Loucy (cell line): Measurements from ENCODE around the gene PIK3R5.

ENCODE experiments used
- H2AFZ ChIP-seq: fragments of 200-600 bp; sonication (generic); 2 replicates; pipeline ENCODE4 v1.6.0; 2016; ENCODE audit warnings: antibody characterized with exemption, mild to moderate bottlenecking, low read length, moderate library complexity
- H3F3A ChIP-seq: fragments of 200-600 bp; 2 replicates; pipeline ENCODE4 v1.6.0; 2016; ENCODE audit warnings: antibody characterized with exemption, low read depth, mild to moderate bottlenecking
- H3K27me3 ChIP-seq: fragments of 200-600 bp; sonication (generic); 2 replicates; pipeline ENCODE4 v1.6.1; 2014; ENCODE audit warnings: low read length, mild to moderate bottlenecking; ENCODE audit not compliant: insufficient read depth, poor library complexity, severe bottlenecking
- H3K36me3 ChIP-seq: fragments of 200-600 bp; sonication (generic); 2 replicates; pipeline ENCODE4 v1.6.1; 2016; ENCODE audit warnings: low read length; ENCODE audit not compliant: insufficient read depth
- H3K4me1 ChIP-seq: fragments of 200-600 bp; sonication (generic); 2 replicates; pipeline ENCODE4 v1.5.1; 2014; ENCODE audit warnings: low read length, mild to moderate bottlenecking; ENCODE audit not compliant: insufficient read depth, poor library complexity, severe bottlenecking
- H3K4me2 ChIP-seq: fragments of 200-600 bp; sonication (generic); 2 replicates; pipeline ENCODE4 v1.6.0; 2014; ENCODE audit warnings: antibody characterized with exemption, low read length, low read depth, mild to moderate bottlenecking; ENCODE audit not compliant: poor library complexity, severe bottlenecking
- H3K4me3 ChIP-seq: fragments of 200-600 bp; sonication (generic); 2 replicates; pipeline ENCODE4 v1.5.1; 2014; ENCODE audit warnings: low read length, mild to moderate bottlenecking, mixed read lengths; ENCODE audit not compliant: poor library complexity, severe bottlenecking
- H3K79me2 ChIP-seq: fragments of 200-600 bp; sonication (generic); 2 replicates; pipeline ENCODE4 v1.6.1; 2014; ENCODE audit warnings: low read length; ENCODE audit not compliant: insufficient read depth
- H3K9ac ChIP-seq: fragments of 200-600 bp; sonication (generic); 2 replicates; pipeline ENCODE4 v1.6.0; 2014; ENCODE audit warnings: mild to moderate bottlenecking, low read depth, low read length, moderate library complexity; ENCODE audit not compliant: poor library complexity, severe bottlenecking
- H3K9me2 ChIP-seq: fragments of 200-600 bp; sonication (generic); replicated peaks from 2 replicates; pipeline ENCODE4 v1.6.1; 2016; ENCODE audit warnings: low read depth, low read length, mixed read lengths
- H3K9me3 ChIP-seq: fragments of 200-600 bp; sonication (generic); 2 replicates; pipeline ENCODE4 v1.6.1; 2014; ENCODE audit warnings: mild to moderate bottlenecking, antibody characterized with exemption, low read length, low read depth; ENCODE audit not compliant: insufficient read depth
- H4K20me1 ChIP-seq: fragments of 200-600 bp; sonication (generic); 2 replicates; pipeline ENCODE4 v1.6.0; 2014; ENCODE audit warnings: antibody characterized with exemption, low read length, mild to moderate bottlenecking; ENCODE audit not compliant: insufficient read depth, poor library complexity, severe bottlenecking
- EZH2phosphoT487 ChIP-seq: fragments of 200-600 bp; IDR thresholded peaks from 2 replicates; pipeline ENCODE4 v1.6.1; 2018; ENCODE audit warnings: antibody characterized with exemption, mild to moderate bottlenecking, moderate library complexity, borderline replicate concordance
- TF ChIP-seq, protein P1 (sequence below): fragments of 200-600 bp; sonication (generic); conservative IDR thresholded peaks from 2 replicates; pipeline ENCODE4 v1.5.1; 2014; ENCODE audit warnings: mild to moderate bottlenecking, antibody characterized with exemption, low read length

The PIK3R5 gene

DNA sequence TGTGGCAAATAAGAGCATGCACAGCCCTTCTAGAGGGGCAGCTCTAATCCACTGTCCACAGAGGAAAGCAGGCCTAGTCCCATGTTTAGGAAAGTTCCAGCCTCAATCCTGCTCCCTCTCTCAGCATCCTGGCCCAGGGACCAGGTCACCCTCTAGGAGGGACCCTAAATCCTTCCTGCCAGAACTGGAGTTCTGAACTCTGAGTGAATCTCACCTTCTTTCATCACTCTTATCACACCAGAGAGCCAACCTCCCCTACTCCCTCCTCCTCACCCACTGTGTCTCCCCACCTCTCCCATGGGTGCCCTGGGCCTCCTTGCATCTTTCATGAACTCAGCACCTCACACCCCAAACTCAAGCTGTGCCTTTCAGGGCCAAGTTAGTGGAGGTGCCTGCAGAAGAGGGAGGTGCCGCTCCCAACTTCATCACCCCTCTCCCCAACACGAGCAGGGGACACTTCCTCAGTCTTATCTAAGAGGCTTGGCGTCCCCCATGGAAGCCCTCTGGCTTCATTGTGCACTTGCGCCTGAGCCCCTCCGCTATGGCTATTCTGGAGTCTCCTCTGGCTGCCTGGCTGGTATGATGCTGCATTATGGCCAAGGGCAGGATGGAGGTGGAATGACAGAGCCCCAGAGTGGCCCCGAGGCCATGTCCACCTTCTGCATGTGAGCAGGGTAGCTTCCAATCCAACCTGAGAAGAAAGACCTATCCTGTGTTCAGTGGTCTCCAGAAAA, 129.7 kb downstream of the PIK3R5 start:
- H3K9ac ChIP-seq: no peak overlapping the region

DNA sequence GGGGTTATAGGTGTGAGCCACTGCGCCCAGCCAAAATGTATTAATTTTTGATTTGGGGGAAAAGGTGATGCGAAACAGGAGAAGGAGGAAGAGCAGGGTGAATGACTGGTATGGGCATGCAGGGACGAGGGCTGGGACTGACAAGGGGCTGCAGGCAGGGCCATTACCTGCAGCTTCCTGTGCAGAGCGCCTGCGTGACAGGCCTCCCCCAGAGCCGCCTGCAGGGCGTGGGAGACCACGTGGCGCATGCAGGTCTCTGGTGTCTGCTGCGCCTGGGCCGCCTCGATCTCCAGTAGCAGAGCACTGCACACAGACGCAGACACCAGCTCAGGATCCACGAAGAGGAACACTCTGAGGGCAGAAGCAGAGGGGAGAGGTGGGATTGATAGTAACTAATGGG, 130.4 kb downstream of the PIK3R5 start:
- H3K9me3 ChIP-seq: no peaks in the 10 kb centered on the region
- H3F3A ChIP-seq: no peaks in the 10 kb centered on the region
- no peak overlapping the region for H3K4me2 ChIP-seq
- H3K79me2 ChIP-seq: no peaks in the 10 kb centered on the region
- peaks cover 55% of the 10 kb centered on the region; the same call in 1 of the 2 replicates for H3K36me3 ChIP-seq
- TF ChIP-seq, protein P1, sequence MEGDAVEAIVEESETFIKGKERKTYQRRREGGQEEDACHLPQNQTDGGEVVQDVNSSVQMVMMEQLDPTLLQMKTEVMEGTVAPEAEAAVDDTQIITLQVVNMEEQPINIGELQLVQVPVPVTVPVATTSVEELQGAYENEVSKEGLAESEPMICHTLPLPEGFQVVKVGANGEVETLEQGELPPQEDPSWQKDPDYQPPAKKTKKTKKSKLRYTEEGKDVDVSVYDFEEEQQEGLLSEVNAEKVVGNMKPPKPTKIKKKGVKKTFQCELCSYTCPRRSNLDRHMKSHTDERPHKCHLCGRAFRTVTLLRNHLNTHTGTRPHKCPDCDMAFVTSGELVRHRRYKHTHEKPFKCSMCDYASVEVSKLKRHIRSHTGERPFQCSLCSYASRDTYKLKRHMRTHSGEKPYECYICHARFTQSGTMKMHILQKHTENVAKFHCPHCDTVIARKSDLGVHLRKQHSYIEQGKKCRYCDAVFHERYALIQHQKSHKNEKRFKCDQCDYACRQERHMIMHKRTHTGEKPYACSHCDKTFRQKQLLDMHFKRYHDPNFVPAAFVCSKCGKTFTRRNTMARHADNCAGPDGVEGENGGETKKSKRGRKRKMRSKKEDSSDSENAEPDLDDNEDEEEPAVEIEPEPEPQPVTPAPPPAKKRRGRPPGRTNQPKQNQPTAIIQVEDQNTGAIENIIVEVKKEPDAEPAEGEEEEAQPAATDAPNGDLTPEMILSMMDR: no peak
- no peak for TF ChIP-seq EZH2phosphoT487
- H2AFZ ChIP-seq: no peak overlapping the region
- H3K4me3 ChIP-seq: no peak overlapping the region
- no peaks in the 10 kb centered on the region for H3K27me3 ChIP-seq
- no peaks in the 10 kb centered on the region for H3K9me2 ChIP-seq
- H3K4me1 ChIP-seq: no peaks in the 10 kb centered on the region
- no peaks in the 10 kb centered on the region for H4K20me1 ChIP-seq
- H3K9ac ChIP-seq: no peak overlapping the region

More for the DNA sequence above, 129.7 kb downstream of the PIK3R5 start:
- no peak for TF ChIP-seq EZH2phosphoT487
- TF ChIP-seq, protein P1: no peak
- Histone ChIP-seq H3K79me2 (no peaks in the 10 kb centered on the region), H3K9me3 (no peaks in the 10 kb centered on the region), H3K9me2 (no peaks in the 10 kb centered on the region), H3F3A (no peaks in the 10 kb centered on the region), H4K20me1 (no peaks in the 10 kb centered on the region), H3K4me3 (no peak overlapping the region), H3K4me1 (no peaks in the 10 kb centered on the region), H3K36me3 (peaks cover 55% of the 10 kb centered on the region; the same call in 1 of the 2 replicates), H3K4me2 (no peak overlapping the region), H3K27me3 (no peaks in the 10 kb centered on the region), H2AFZ (no peak overlapping the region)

DNA sequence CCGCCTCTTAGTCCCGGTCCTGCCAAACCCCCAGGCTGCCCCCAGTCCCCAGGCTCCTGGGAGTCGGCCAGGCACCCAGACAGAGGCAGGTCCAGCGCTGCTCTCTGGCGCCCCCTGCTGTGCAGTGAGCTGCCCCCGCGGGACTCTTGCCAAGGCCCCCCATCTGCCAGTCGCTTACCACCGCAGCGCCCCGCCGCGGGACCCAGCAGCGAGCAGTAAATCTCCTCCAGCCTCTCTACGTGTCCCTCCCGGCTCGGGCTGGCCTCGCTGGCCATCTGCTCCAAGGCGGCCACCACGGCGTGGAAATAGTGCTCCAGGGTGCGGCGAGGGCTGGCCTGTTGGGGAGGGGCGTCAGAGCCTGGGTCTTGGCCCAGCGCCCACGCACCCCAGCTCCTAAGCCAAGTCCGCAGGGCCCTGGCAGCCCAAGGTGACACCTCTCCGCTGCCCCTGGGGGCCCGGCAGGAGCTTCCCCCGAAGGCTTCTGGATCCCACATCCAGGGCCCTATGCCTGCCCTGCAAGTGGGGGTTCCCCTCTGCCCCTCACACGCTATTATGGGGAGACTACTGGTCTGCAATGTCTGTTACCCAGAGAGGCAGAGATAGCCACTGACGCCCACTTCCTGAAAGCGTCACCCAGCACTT, 132.7 kb downstream of the PIK3R5 start:
- TF ChIP-seq, protein P1: peak; percentile 73
- TF ChIP-seq EZH2phosphoT487: no peak
- H3K9me2 ChIP-seq: no peaks in the 10 kb centered on the region
- no peak overlapping the region for H3K4me2 ChIP-seq
- H4K20me1 ChIP-seq: no peaks in the 10 kb centered on the region
- no peaks in the 10 kb centered on the region for H3K9me3 ChIP-seq
- no peak overlapping the region for H2AFZ ChIP-seq
- H3F3A ChIP-seq: no peaks in the 10 kb centered on the region
- H3K27me3 ChIP-seq: no peaks in the 10 kb centered on the region
- no peaks in the 10 kb centered on the region for H3K4me1 ChIP-seq
- peaks cover 40% of the 10 kb centered on the region; the same call in 1 of the 2 replicates for H3K36me3 ChIP-seq
- H3K4me3 ChIP-seq: no peak overlapping the region
- no peaks in the 10 kb centered on the region for H3K79me2 ChIP-seq
- H3K9ac ChIP-seq: no peak overlapping the region
